SHP77 treated with DMSO at 0.1 percent for 48 hours (cell line): ENCODE data around the gene PTPN3.

Source experiments
- DNase-seq: peaks from one replicate; lab custom pipeline; 2025; lab: John Stamatoyannopoulos, UW

The PTPN3 gene

GRCh38 chr9:109475526-109475925 is 22.6 kb downstream of the PTPN3 start:
- no peak for DNase-seq

DNA sequence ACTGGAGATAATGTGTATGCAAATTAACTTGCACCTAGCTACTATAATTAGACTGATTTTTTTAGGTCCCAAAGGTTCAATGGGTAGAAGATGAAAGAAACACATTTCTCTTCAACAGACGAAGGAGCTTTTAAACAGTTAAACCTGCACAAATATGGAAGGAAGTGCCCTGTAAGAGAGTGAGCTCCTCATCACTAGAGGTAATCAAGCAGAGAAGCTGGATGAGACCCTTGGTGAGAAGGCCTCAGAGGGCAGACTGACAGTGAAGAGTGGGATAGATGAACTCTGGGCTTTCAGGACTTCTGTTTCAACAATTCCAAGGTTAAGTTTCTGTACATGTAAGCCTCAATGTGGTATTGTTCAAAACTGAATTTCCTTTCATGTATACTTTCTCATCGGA is 23.2 kb downstream of the PTPN3 start:
- no peak for DNase-seq

- DNase-seq: no peak
Observed at GRCh38 chr9:109474170-109474569, 23.9 kb downstream of the PTPN3 start.

DNA sequence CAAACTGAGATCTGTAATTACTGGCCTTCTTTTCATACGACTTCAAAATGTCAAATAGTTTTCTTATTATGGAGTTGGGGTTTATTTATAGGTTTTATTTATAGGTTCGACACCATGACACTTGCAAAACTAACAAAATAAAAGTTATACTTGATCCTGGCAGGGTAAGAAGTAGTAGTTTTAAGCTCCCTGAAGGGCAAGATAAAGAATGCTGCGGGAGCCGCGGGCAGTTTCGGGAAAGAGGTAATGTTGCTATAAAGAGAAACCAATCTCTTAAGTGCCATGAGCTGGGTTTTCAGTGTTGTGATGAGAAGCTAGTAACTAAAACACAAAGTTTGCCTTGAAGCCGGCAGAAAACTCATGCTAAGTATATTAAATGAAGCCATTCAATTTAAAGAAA is 24.8 kb downstream of the PTPN3 start:
- no peak for DNase-seq

- DNase-seq: no peak
Observed at GRCh38 chr9:109471475-109472393, 26.4 kb downstream of the PTPN3 start.

GRCh38 chr9:109469646-109470358 is 28.3 kb downstream of the PTPN3 start:
- peak; percentile 49 for DNase-seq

GRCh38 chr9:109468927-109469326 is 29.2 kb downstream of the PTPN3 start:
- no peak for DNase-seq

- DNase-seq: no peak
Observed at GRCh38 chr9:109467936-109468335, 30.2 kb downstream of the PTPN3 start.

- no peak for DNase-seq
Observed at GRCh38 chr9:109466623-109467590, 31.2 kb downstream of the PTPN3 start.

DNA sequence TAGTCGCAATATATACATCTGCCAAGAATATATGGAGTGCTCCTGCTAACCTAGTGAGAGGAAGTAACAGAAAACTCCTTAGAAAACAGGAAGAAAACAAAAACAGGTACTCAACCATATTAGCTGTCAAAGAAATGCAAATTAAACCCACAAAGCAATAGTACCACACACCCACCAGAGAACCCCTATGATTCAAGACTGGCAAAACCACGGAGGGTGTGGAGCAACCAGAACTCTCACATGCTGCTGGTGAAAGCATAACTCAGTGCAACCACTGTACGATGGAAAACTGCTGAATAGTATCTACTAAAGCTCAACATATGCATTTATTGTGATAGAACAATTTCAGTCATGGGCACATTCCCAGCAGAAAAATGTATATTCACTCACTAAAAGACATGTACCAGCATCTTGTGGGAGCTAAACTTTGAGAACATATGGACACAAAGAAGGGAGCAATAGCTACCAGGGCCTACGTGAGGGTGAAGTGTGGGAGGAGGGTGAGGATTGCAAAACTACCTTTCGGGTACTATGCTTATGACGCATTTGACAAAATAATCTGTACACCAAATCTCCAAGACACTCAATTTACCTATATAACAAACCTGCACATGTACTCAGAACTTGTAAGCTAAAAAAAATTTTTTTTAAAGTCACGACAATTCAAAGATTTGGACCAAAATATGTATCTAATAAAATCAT is 34.0 kb downstream of the PTPN3 start:
- no peak for DNase-seq

- DNase-seq: no peak
Observed at GRCh38 chr9:109460576-109460975, 37.5 kb downstream of the PTPN3 start.

DNA sequence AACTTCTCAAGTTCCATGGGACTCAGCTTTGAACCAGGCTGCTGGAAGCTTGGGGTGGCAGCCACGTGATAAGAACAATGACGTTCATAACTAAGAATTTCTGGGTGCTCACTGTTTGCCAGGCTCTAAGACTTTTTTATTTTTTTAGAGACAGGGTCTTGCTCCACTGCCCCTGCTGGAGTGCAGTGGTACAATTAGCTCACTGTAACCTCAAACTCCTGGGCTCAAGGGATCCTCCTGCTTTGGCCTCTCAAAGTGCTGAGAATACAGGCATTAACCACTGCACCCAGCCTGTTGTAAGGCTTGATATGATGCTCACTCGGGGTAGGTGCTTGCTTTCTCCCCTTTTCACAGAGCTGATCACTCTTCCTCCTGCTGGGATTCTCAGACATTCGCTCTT is 38.7 kb downstream of the PTPN3 start:
- DNase-seq: no peak

- DNase-seq: no peak
Observed at GRCh38 chr9:109458453-109459211, 39.5 kb downstream of the PTPN3 start.

DNA sequence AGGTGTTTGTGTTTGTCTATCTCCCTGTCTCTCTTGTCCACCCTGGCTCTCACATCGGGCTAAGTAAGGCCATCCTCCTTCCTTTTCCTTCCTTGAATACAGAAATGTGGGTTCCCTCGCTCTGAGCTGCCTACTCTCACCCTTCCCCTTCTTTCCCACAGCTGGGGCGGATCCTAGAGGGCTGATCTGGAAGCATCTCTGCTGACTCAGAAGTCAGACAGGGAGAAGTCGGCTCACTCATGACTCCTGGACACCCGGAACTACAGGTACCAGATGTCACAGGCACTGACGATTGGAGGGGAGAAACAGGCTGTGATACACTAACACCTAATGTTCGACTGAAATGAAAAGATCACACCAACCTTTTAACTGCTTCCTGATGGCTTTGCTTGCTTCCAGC is 41.3 kb downstream of the PTPN3 start:
- no peak for DNase-seq

- no peak for DNase-seq
Observed at GRCh38 chr9:109455861-109456260, 42.2 kb downstream of the PTPN3 start.

- DNase-seq: no peak
Observed at GRCh38 chr9:109455391-109455790, 42.7 kb downstream of the PTPN3 start.

DNA sequence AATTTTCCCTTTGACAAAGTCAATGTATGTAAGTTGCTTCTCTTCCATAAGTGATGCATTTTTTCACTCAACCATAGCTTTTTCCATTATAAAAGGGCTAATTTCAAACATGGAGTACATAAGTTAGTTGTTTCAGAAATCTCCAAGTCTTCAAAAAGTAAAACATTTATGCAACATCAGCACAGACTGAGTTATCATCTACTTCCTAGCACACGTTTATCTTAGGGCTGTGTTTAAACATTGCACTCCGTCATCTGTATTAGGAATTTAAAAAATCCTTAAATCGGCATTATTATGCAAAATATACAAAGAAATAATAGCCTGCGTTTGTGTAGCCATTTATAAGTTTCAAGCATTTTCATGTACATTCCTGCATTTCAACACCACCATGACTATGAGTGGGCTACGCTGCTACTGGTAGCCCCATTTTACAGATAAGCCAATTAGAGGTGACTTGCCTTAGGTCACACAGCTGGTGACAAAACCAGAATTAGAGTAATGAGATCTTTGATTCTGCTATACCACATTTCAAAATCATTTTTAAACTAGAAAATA is 43.4 kb downstream of the PTPN3 start:
- DNase-seq: no peak

DNA sequence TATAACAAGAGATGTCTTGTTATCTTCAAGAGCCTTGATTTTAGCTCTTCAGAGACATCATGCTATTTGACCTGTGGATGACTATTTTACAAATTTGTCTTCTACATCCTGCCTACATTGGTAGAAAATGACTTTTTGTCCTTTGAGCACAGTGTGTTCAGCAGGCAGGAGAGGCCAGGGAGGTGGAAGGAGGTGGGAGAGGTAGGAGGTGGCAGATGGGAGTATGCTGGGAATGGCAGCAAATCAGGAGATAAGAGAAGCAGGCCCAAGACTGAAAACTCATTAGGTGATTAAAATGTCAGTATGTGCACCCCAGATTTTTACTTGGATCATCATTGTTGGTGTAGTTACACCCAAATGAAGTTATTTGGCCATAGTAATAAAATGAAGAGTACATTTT is 44.1 kb downstream of the PTPN3 start:
- no peak for DNase-seq

GRCh38 chr9:109453210-109453842 is 44.8 kb downstream of the PTPN3 start:
- no peak for DNase-seq

DNA sequence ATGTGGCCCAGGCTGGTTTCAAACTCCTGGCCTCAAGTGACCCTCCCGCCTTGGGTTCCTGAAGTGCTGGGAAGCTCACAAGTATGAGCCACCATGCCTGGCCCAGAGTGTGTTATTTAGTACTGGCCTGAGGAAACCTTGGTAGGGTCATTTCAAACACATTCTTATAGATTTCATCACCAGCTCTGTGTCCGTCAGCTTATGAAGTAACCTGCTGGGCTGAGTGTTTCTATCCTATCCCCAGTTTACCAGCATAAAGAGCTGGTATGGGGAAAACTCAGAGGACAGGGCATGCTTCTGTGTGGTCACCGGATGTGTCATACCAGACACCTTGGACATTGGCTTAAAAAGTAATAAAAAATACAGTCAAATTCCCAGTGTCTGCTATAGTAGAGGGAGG is 45.3 kb downstream of the PTPN3 start:
- DNase-seq: no peak
